Tibial nerve (tissue), 4 donors: ENCODE data around the gene EPB41L4A.

Source experiments
- CTCF ChIP-seq, 5 experiments: fragments of 200-600 bp in 3 of 5; fragments of 450-650 bp in 2 of 5; sonication (generic) in 3 of 5; IDR thresholded peaks; one replicate each; pipeline ENCODE4 v1.5.1; 2016 to 2019; ENCODE audit warnings: antibody characterized with exemption in 5 of 5, mild to moderate bottlenecking in 3 of 5, moderate library complexity in 2 of 5
- EP300 ChIP-seq, 2 donors: sonication (generic); formaldehyde crosslinking; IDR thresholded peaks; one replicate each; pipeline ENCODE4 v1.6.1; 2017; ENCODE audit warnings: antibody characterized with exemption in 2 of 2, mild to moderate bottlenecking in 1 of 2
- POLR2A ChIP-seq, 2 donors: fragments of 450-650 bp; IDR thresholded peaks; one replicate each; pipeline ENCODE4 v1.6.1; 2017; ENCODE audit warnings: antibody characterized with exemption in 2 of 2, mild to moderate bottlenecking in 2 of 2, moderate library complexity in 2 of 2

DNA sequence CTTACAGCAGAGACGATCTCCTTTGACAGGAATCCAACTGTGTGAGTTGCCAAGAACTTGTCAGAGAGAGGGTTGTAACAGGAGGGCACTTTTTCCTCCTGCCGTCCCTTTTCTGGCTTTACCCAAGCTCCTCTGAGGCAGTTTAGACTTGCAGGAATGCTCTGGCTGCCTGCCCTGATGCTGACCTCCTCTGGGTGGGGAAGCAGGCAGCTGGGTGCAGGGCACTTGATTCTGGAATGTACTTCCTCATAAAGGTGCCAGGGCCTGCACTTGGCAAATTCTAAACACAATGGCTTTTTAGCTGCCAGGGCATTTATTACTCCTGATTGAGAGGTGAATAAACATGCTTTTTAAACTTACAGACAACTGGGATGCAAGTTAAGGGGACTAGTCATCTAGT, 190.4 kb downstream of the EPB41L4A start:
- TF ChIP-seq POLR2A (IDR thresholded peaks at IDR 0.05), result no peak
- no peak for TF ChIP-seq CTCF (IDR thresholded peaks at IDR 0.05)
- TF ChIP-seq EP300 (IDR thresholded peaks at IDR 0.05), result peak in 1 of 2 donors; percentile 44
